DMS79 treated with DMSO at 0.1 percent for 48 hours (cell line): ENCODE measurements around the gene DPAGT1.
A peak's percentile ranks its signal among the peaks of the same experiment; 100 is the strongest.
"Not testable (repeated sequence)": the region's sequence is repeated elsewhere in the genome, so short reads cannot be mapped to it uniquely, and the experiment has no call there.

Experiments used
- DNase-seq: peaks from one replicate; lab custom pipeline; 2025; lab: John Stamatoyannopoulos, UW

DPAGT1 gene

GRCh38 chr11:119115484-119116234 lies 14.0 kb upstream of the DPAGT1 start:
- DNase-seq: no peak

- DNase-seq: no peak
Observed at GRCh38 chr11:119114351-119114750, 12.7 kb upstream of the DPAGT1 start.

- no peak for DNase-seq
Observed at GRCh38 chr11:119113716-119114115, 12.1 kb upstream of the DPAGT1 start.

GRCh38 chr11:119112314-119113020 lies 10.8 kb upstream of the DPAGT1 start:
- DNase-seq: no peak

- no peak for DNase-seq
Observed at GRCh38 chr11:119111361-119111925, 9.8 kb upstream of the DPAGT1 start.

- no peak for DNase-seq
Observed at GRCh38 chr11:119110439-119110838, 8.8 kb upstream of the DPAGT1 start.

GRCh38 chr11:119109843-119110242 lies 8.2 kb upstream of the DPAGT1 start:
- no peak for DNase-seq

- no peak for DNase-seq
Observed at GRCh38 chr11:119108857-119109221, 7.2 kb upstream of the DPAGT1 start.

- peak; percentile 85 for DNase-seq
Observed at GRCh38 chr11:119108146-119108856, 6.6 kb upstream of the DPAGT1 start.

- no peak for DNase-seq
Observed at GRCh38 chr11:119107538-119108145, 6.0 kb upstream of the DPAGT1 start.

GRCh38 chr11:119106564-119107537 lies 5.2 kb upstream of the DPAGT1 start, which contains the start of gene C2CD2L:
TSS of gene C2CD2L (plus strand) at chr11:119107344. CDS start at chr11:119107742, 398 bp downstream.
- peak; percentile 88 for DNase-seq

GRCh38 chr11:119103793-119104192 lies 2.1 kb upstream of the DPAGT1 start:
- peak; percentile 72 for DNase-seq

GRCh38 chr11:119103161-119103664 lies 1.6 kb upstream of the DPAGT1 start:
- DNase-seq: not testable (repeated sequence)

- peak; percentile 35 for DNase-seq
Observed at GRCh38 chr11:119100994-119101758, 477 bp downstream of the DPAGT1 start.

- peak; percentile 15 for DNase-seq
Observed at GRCh38 chr11:119100246-119100970, 1.2 kb downstream of the DPAGT1 start.

GRCh38 chr11:119099711-119100110 lies 1.9 kb downstream of the DPAGT1 start:
- no peak for DNase-seq

GRCh38 chr11:119095066-119095880 lies 6.4 kb downstream of the DPAGT1 start:
- peak; percentile 100 for DNase-seq

- no peak for DNase-seq
Observed at GRCh38 chr11:119094816-119095065, 6.9 kb downstream of the DPAGT1 start.
